GM06990 (cell line): Measurements from ENCODE around the gene ROBO3.
A peak's percentile ranks its signal among the peaks of the same experiment; 100 is the strongest.

Experiments
- DNase-seq: peaks from one replicate; pipeline ENCODE4 v3.0.0-alpha.2; 2011; ENCODE audit not compliant: insufficient read length; ENCODE audit errors: extremely low read depth
- H3K27me3 ChIP-seq: replicated peaks from 2 replicates; pipeline ENCODE4 v1.6.0; 2011; ENCODE audit warnings: low read length; ENCODE audit not compliant: control insufficient read depth, insufficient read depth
- H3K36me3 ChIP-seq: 2 replicates; pipeline ENCODE4 v1.5.1; 2011; ENCODE audit warnings: low read length; ENCODE audit not compliant: control insufficient read depth, insufficient read depth
- H3K4me3 ChIP-seq: replicated peaks from 2 replicates; pipeline ENCODE4 v1.5.1; 2011; ENCODE audit warnings: low read depth, mild to moderate bottlenecking, control low read depth, low read length
- TF ChIP-seq, protein P1 (sequence below): IDR thresholded peaks from 2 replicates; pipeline ENCODE4 v1.5.1; 2011; ENCODE audit warnings: low read length, control low read depth, mild to moderate bottlenecking, inconsistent platforms; ENCODE audit not compliant: insufficient read depth, poor library complexity, severe bottlenecking

ROBO3 gene, protein sequence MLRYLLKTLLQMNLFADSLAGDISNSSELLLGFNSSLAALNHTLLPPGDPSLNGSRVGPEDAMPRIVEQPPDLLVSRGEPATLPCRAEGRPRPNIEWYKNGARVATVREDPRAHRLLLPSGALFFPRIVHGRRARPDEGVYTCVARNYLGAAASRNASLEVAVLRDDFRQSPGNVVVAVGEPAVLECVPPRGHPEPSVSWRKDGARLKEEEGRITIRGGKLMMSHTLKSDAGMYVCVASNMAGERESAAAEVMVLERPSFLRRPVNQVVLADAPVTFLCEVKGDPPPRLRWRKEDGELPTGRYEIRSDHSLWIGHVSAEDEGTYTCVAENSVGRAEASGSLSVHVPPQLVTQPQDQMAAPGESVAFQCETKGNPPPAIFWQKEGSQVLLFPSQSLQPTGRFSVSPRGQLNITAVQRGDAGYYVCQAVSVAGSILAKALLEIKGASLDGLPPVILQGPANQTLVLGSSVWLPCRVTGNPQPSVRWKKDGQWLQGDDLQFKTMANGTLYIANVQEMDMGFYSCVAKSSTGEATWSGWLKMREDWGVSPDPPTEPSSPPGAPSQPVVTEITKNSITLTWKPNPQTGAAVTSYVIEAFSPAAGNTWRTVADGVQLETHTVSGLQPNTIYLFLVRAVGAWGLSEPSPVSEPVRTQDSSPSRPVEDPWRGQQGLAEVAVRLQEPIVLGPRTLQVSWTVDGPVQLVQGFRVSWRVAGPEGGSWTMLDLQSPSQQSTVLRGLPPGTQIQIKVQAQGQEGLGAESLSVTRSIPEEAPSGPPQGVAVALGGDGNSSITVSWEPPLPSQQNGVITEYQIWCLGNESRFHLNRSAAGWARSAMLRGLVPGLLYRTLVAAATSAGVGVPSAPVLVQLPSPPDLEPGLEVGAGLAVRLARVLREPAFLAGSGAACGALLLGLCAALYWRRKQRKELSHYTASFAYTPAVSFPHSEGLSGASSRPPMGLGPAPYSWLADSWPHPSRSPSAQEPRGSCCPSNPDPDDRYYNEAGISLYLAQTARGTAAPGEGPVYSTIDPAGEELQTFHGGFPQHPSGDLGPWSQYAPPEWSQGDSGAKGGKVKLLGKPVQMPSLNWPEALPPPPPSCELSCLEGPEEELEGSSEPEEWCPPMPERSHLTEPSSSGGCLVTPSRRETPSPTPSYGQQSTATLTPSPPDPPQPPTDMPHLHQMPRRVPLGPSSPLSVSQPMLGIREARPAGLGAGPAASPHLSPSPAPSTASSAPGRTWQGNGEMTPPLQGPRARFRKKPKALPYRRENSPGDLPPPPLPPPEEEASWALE (N-terminal part only)

DNA sequence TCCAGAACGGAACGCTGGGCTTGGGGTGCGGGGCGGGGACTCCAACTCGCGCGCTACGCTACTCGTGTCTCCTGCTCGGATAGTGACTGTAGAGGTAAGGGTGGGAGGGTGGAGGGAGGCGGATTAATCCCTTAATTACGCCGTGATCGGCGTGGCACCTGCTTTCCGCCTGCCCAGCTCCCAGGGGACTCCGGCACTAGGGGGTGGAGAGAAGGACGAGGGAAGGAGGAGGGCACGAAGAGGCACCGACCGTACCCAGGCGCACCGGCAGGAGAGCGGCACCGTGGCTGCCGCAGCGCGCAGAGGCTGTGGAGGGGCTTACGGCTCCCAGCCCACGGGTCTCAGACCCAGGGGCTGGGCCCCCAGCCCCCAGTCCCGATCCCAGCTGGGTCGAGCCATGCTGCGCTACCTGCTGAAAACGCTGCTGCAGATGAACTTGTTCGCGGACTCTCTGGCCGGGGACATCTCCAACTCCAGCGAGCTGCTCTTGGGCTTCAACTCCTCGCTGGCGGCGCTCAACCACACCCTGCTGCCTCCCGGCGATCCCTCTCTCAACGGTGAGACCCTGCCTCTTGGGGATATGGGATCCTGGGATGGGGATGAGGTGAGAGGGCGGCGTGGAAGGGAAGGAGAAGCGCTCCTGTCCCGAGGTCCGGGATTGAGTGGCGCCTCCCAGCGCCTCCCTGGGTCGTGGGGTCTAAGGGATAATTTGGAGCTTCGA lies at the start of gene ROBO3:
Gene ROBO3 (plus strand): TSS at position 252 of the 721 bp plus-strand sequence. CDS start 146 bp downstream, at position 398.
- TF ChIP-seq, protein P1, sequence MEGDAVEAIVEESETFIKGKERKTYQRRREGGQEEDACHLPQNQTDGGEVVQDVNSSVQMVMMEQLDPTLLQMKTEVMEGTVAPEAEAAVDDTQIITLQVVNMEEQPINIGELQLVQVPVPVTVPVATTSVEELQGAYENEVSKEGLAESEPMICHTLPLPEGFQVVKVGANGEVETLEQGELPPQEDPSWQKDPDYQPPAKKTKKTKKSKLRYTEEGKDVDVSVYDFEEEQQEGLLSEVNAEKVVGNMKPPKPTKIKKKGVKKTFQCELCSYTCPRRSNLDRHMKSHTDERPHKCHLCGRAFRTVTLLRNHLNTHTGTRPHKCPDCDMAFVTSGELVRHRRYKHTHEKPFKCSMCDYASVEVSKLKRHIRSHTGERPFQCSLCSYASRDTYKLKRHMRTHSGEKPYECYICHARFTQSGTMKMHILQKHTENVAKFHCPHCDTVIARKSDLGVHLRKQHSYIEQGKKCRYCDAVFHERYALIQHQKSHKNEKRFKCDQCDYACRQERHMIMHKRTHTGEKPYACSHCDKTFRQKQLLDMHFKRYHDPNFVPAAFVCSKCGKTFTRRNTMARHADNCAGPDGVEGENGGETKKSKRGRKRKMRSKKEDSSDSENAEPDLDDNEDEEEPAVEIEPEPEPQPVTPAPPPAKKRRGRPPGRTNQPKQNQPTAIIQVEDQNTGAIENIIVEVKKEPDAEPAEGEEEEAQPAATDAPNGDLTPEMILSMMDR = peak; percentile 2
- no peak within 1 kb of the TSS for H3K4me3 ChIP-seq
- no peak for DNase-seq

DNA sequence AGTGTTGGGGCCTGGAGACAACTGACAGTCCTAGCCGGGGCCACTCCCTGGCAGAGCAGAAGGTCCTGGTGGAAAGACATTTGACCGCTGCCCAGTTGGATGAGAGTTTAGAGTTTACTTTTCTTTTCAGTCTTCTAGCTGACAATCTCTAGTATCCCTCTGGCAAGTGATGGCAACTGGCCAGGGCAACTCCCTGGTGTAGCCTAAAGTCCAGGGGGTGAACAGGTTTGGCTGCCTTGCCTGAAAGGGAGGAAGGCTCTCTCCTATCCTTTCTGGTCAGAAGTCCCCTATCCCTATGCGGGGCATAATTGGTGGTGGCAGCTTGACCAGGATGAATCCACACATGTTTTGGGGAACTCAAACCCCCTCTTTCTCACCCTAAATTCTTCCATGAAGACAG lies 48.2 kb upstream of the ROBO3 start:
- TF ChIP-seq, protein P1 = no peak
- no peak for DNase-seq
- Histone ChIP-seq H3K4me3 (no peak overlapping the region), H3K36me3 (no peaks in the 10 kb centered on the region), H3K27me3 (no peaks in the 10 kb centered on the region)

More for the DNA sequence above, at the start of gene ROBO3:
- H3K36me3 ChIP-seq = no peaks in the 10 kb centered on the region
- peaks cover 7% of the 10 kb centered on the region for H3K27me3 ChIP-seq

DNA sequence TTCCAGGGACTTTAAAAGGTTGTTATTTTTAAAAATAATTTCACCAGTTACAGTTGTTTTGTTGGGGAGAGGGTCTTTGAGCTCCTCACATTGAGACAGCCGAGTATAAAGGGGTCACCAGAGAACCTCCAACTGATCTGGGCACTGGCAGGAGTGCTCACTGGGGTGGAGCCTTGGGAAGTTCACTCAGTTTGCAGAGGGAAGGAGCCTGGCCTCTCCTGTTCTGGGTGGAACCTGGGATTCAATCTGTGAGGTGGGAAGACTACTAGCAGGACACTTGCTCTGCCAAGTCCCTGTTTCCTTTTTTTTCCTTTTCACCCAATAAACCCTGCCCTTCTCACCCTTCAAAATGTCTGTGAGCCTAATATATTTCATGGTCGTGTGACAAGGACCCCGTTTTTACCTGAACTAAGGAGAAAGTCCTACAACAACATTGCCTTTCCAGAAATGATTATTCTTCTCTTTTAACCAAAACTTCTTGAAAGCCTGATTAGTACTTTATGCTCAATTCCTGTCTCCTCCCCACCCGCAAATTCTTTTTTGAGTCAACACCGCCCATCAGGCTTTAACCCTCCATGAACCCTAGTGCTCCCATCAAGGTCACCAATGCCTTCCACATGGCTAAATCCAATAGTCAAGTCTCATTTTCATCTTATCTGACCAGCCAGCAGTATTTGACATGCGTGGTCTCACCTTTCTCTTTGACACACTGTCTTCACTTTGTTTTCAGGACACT lies 43.1 kb upstream of the ROBO3 start:
- Histone ChIP-seq H3K36me3 (no peaks in the 10 kb centered on the region), H3K4me3 (no peak overlapping the region), H3K27me3 (no peaks in the 10 kb centered on the region)
- TF ChIP-seq, protein P1 = no peak
- DNase-seq = no peak

DNA sequence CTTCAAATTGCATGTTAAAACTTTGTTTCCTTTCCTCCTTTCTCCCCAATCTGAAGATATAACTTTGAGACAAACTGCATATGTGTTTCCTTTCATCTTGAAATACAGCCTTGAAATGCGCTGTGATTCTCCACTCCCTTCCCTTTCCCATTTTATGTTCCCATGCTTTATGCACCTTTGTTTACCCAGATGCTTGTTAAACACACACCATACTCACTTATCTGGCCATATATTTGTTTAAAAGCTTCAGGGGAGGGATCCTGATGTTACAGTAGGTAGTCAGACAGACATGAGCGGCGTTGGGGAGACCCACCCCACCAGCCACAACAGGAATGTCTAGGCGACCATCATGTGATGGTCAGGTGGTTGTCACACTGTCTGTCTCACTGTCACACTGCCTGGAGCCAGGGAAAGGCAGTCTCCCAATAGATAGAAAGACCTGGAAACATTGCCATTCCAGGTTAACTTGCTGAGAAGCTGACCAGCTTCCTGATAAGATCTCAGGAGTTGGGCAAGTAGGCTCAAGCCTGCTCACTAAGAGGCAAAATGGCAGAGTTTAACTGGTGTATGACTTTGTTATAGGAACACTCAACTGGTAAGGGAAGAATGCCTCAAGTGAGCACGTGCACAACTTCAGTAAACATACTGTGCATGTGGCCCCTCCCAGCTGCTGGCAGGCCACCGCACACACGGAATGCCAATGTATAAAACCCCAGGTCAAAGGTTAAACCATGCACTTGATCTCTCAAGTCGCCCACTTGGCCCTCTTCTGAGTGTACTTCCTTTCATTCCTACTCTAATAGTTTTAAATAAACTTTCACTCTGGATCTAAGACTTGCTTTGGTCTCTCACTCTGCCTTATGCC lies 41.5 kb upstream of the ROBO3 start:
- TF ChIP-seq, protein P1 = no peak
- no peak overlapping the region for H3K4me3 ChIP-seq
- H3K36me3 ChIP-seq = no peaks in the 10 kb centered on the region
- DNase-seq = no peak
- H3K27me3 ChIP-seq = no peaks in the 10 kb centered on the region
